Measurements from ENCODE around the gene CPEB2. TPM values are rescaled to one million over a fixed set of nuclear protein-coding genes. Genes with fewer than 3 reads are reported as not detected.

Gene CPEB2
- total RNA-seq, 6 experiments from 2014 or later, result 9.1 to 16.3 (median 12.9) TPM

DNA sequence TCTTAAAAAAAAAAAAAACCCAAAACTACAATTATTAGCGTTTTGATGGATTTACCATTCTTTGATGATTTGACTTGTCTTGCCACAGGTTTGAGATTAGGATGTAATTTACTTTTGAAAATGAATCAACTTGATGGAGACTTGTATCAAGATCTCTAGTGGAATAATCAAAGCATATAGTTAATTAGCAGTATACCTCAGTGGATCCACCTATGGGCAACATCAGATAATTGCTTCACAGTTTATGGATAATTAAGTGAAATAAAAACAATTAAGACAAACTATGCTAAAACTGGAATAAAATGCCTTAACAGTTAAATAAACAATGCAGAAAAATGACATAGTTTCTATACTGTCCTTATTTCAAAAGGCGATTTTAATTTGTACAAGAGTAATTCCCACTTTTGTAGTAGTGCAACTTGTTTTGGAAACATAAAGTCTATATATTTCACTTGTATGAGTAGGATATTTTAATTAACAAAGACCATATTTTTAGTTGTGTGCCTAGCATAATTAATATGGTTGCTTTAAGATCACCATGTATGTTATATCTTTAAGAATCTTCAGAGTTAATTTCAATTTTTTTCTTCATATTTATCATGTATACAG, 4.2 kb downstream of the CPEB2 start:
- Histone ChIP-seq H3K36me3 (peaks cover 0 to 24% (median 7%) of the 10 kb centered on the region in 4 donors), H3K27me3 (no peaks in the 10 kb centered on the region), H3K4me1 (peaks cover 0 to 20% (median 3%) of the 10 kb centered on the region in 4 donors), H3K4me3 (no peak overlapping the region), H3K27ac (no peak overlapping the region), H3K9me3 (no peaks in the 10 kb centered on the region)
- no peak for DNase-seq
- intact Hi-C loops (cut with DNase I), result no loop called here
- WGBS (ENCODE audit: insufficient coverage, low coverage, low lambda C conversion rate, missing lambda C conversion rate), result 22% methylated on average over 2 of the region's 2 CpGs
- TF ChIP-seq, protein P1, sequence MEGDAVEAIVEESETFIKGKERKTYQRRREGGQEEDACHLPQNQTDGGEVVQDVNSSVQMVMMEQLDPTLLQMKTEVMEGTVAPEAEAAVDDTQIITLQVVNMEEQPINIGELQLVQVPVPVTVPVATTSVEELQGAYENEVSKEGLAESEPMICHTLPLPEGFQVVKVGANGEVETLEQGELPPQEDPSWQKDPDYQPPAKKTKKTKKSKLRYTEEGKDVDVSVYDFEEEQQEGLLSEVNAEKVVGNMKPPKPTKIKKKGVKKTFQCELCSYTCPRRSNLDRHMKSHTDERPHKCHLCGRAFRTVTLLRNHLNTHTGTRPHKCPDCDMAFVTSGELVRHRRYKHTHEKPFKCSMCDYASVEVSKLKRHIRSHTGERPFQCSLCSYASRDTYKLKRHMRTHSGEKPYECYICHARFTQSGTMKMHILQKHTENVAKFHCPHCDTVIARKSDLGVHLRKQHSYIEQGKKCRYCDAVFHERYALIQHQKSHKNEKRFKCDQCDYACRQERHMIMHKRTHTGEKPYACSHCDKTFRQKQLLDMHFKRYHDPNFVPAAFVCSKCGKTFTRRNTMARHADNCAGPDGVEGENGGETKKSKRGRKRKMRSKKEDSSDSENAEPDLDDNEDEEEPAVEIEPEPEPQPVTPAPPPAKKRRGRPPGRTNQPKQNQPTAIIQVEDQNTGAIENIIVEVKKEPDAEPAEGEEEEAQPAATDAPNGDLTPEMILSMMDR (IDR thresholded peaks at IDR 0.05), result peak; percentile 34 to 48 (median 38)
- no peak for TF ChIP-seq POLR2A (IDR thresholded peaks at IDR 0.05)
- ATAC-seq, result no peak

DNA sequence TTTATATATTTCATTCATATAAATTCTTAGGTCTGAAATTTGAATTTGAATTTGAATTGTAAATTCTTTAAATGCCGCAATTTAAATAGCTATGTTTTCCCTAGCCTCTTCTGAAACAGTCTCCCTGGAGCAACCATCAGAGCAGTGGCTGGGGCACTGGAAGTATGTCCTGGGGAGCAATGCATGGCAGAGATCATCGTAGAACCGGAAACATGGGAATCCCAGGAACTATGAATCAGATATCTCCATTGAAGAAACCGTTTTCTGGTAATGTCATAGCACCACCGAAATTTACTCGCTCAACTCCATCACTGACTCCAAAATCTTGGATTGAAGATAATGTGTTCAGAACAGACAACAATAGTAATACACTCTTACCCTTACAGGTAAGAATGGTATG, 4.9 kb downstream of the CPEB2 start:
- intact Hi-C loops (cut with DNase I), result no loop called here
- no peak for ATAC-seq
- Histone ChIP-seq H3K27me3 (no peaks in the 10 kb centered on the region), H3K4me1 (peaks cover 0 to 20% (median 3%) of the 10 kb centered on the region in 4 donors), H3K4me3 (no peak overlapping the region), H3K36me3 (peaks cover 0 to 24% (median 7%) of the 10 kb centered on the region in 4 donors), H3K27ac (no peak overlapping the region), H3K9me3 (no peaks in the 10 kb centered on the region)
- 79% methylated on average over 6 of the region's 6 CpGs for WGBS (ENCODE audit: insufficient coverage, low coverage, low lambda C conversion rate, missing lambda C conversion rate)
- no peak for DNase-seq
- TF ChIP-seq POLR2A (IDR thresholded peaks at IDR 0.05), result no peak
- TF ChIP-seq, protein P1 (IDR thresholded peaks at IDR 0.05), result no peak

- no peak overlapping the region for H3K4me3 ChIP-seq
- H3K4me1 ChIP-seq, result peaks cover 0 to 20% (median 3%) of the 10 kb centered on the region in 4 donors
- TF ChIP-seq POLR2A (IDR thresholded peaks at IDR 0.05), result no peak
- TF ChIP-seq, protein P1 (IDR thresholded peaks at IDR 0.05), result no peak
- DNase-seq (no peak), ATAC-seq (no peak)
- intact Hi-C loops (cut with DNase I), result no loop called here
- H3K36me3 ChIP-seq, result peaks cover 0 to 24% (median 7%) of the 10 kb centered on the region in 4 donors
- H3K9me3 ChIP-seq, result no peaks in the 10 kb centered on the region
- H3K27me3 ChIP-seq, result no peaks in the 10 kb centered on the region
- H3K27ac ChIP-seq, result no peak overlapping the region
Observed at GRCh38 chr4:15010038-15010585, 7.8 kb downstream of the CPEB2 start.

GRCh38 chr4:15011166-15011565, 8.9 kb downstream of the CPEB2 start:
- Histone ChIP-seq H3K27me3 (no peaks in the 10 kb centered on the region), H3K9me3 (no peaks in the 10 kb centered on the region), H3K4me1 (peaks cover 0 to 13% (median under 1%) of the 10 kb centered on the region in 4 donors), H3K27ac (no peak overlapping the region), H3K4me3 (no peak overlapping the region), H3K36me3 (peaks cover 0 to 33% (median 7%) of the 10 kb centered on the region in 4 donors)
- no peak for ATAC-seq
- TF ChIP-seq, protein P1 (IDR thresholded peaks at IDR 0.05), result no peak
- no peak for TF ChIP-seq POLR2A (IDR thresholded peaks at IDR 0.05)
- no peak for DNase-seq
- intact Hi-C loops (cut with DNase I), result no loop called here
- 91% methylated on average over 8 of the region's 9 CpGs for WGBS (ENCODE audit: insufficient coverage, low coverage, low lambda C conversion rate, missing lambda C conversion rate)
